ENCODE results near the gene MLEC. TPM values are rescaled to one million over a fixed set of nuclear protein-coding genes. Genes with fewer than 3 reads are reported as not detected.

MLEC gene
- total and polyA plus RNA-seq, 2 of the 13 experiments (the other 11 are each of a cell fraction or from before 2014, with no cell fraction given), result 49.8 to 156 TPM

- DNase-seq (ENCODE audit: low spot score), result no peak
- in situ Hi-C loops (cut with HindIII; ENCODE audit: extremely low pct_ligation_motif_present, low pct_unique_long_range_greater_than_20kb) (loop anchor here (5.0 kb wide), 1 partner anchor 65 kb away; the partner anchor contains the start of gene UNC119B), intact Hi-C loops (cut with micrococcal nuclease; ENCODE audit: unreplicated experiment) (loop anchor here (5.0 kb wide), 1 partner anchor 40 kb away; the partner anchor contains the start of gene MLEC)
- ATAC-seq, result no peak
- H3K4me2 ChIP-seq (ENCODE audit: low read depth, low read length), result no peak overlapping the region
- H3K9me3 ChIP-seq (ENCODE audit: low read length), result no peaks in the 10 kb centered on the region
- H3K36me3 ChIP-seq (replicated peaks in 1 of 2; ENCODE audit: control insufficient read depth in 1 of 2, insufficient read depth in 2 of 2, low read length in 2 of 2), result no peaks in the 10 kb centered on the region
- TF ChIP-seq ZNF350 (CRISPR knock-in tag; IDR thresholded peaks at IDR 0.05; ENCODE audit: borderline replicate concordance, low read depth) (0 out of 2 replicates have a peak, but pooled peaks have one; percentile 3), ZNF24 (IDR thresholded peaks at IDR 0.05) (no peak), ZNF766 (CRISPR knock-in tag; IDR thresholded peaks at IDR 0.05; ENCODE audit: borderline replicate concordance) (0 out of 2 replicates have a peak, but pooled peaks have one; percentile 3), RNF219 (CRISPR knock-in tag; IDR thresholded peaks at IDR 0.05) (no peak)
- CTCF ChIA-PET (ENCODE audit: low intra/inter-chr PET ratio, low total read pairs), result interaction anchor here (1.5 to 2.4 kb wide), 2 partner anchors 64 to 67 kb away, joined by 6 to 26 read pairs; no protein-coding TSS in a partner anchor
- H3K79me2 ChIP-seq (ENCODE audit: insufficient read depth, low read length), result no peaks in the 10 kb centered on the region
- peaks cover 13% of the 10 kb centered on the region for H3K4me1 ChIP-seq (ENCODE audit: insufficient read depth, low read length)
- no peak overlapping the region for H3K27ac ChIP-seq (ENCODE audit: extremely low read length, insufficient read depth, low read length)
- FAIRE-seq, result no peak
- BruUV-seq (replicated peaks), result no TSS peak
- H3K9ac ChIP-seq (ENCODE audit: insufficient read depth, low read depth, low read length), result no peak overlapping the region
- H4K20me1 ChIP-seq (ENCODE audit: insufficient read depth, low read length), result 0 out of 2 replicates have a peak, but pooled peaks cover 4% of the 10 kb centered on the region
- no peak overlapping the region for H3K4me3 ChIP-seq (replicated peaks in 1 of 3; ENCODE audit: insufficient read depth in 1 of 3, low read depth in 2 of 3, low read length in 3 of 3)
- POLR2A ChIA-PET, result no interaction called here
- peaks cover 9 to 71% of the 10 kb centered on the region in 2 experiments; a peak in 4 of 5 replicates for H3K27me3 ChIP-seq (ENCODE audit: control insufficient read depth in 1 of 2, insufficient read depth in 2 of 2, low read length in 2 of 2)
- WGBS (ENCODE audit: low lambda C conversion rate), result 76% methylated on average over 13 of the region's 13 CpGs
- H2AFZ ChIP-seq (ENCODE audit: low read length), result no peak overlapping the region
These were observed 39.6 kb upstream of the MLEC start for GRCh38 chr12:120647375-120647755.
